ENCODE data around the gene CHFR. TPM values are rescaled to one million over a fixed set of nuclear protein-coding genes. Genes with fewer than 3 reads are reported as not detected.

The CHFR gene
- total and polyA plus RNA-seq, 2 of the 4 experiments (the other 2 are of a cell fraction): 13.4 to 35.3 TPM

GRCh38 chr12:132872975-132873421 is 14.4 kb downstream of the CHFR start:
- no peaks in the 10 kb centered on the region; the same call in 1 of the 2 replicates for H4K20me1 ChIP-seq (ENCODE audit: insufficient read depth, low read length)
- H3K18ac ChIP-seq (ENCODE audit: low read depth, low read length): no peak overlapping the region
- TF ChIP-seq MAFK (IDR thresholded peaks at IDR 0.05; ENCODE audit: low read depth, low read length) (no peak), RCOR1 (IDR thresholded peaks at IDR 0.05; ENCODE audit: insufficient replicate concordance, low read length) (no peak), BHLHE40 (IDR thresholded peaks at IDR 0.05; ENCODE audit: low read depth, low read length) (no peak), CHD1 (IDR thresholded peaks at IDR 0.05; ENCODE audit: low read depth, low read length) (no peak), CEBPB (IDR thresholded peaks at IDR 0.05; ENCODE audit: low read depth, low read length) (no peak), CTCF (conservative IDR thresholded peaks at IDR 0.05; ENCODE audit: low read depth, low read length) (no peak), NFE2L2 (IDR thresholded peaks at IDR 0.05; ENCODE audit: low read depth, low read length) (no peak), RFX5 (IDR thresholded peaks at IDR 0.05; ENCODE audit: low read depth, low read length) (no peak), RAD21 (IDR thresholded peaks at IDR 0.05; ENCODE audit: low read length) (no peak), FOS (IDR thresholded peaks at IDR 0.05; ENCODE audit: low read depth, low read length) (no peak), POLR2A (IDR thresholded peaks at IDR 0.05; ENCODE audit: low read depth, low read length) (no peak), MXI1 (IDR thresholded peaks at IDR 0.05; ENCODE audit: borderline replicate concordance, low read depth, low read length) (no peak), MAZ (IDR thresholded peaks at IDR 0.05; ENCODE audit: borderline replicate concordance, low read depth, low read length) (no peak), SMC3 (IDR thresholded peaks at IDR 0.05; ENCODE audit: low read depth, low read length) (no peak)
- TF ChIP-seq, protein P1, sequence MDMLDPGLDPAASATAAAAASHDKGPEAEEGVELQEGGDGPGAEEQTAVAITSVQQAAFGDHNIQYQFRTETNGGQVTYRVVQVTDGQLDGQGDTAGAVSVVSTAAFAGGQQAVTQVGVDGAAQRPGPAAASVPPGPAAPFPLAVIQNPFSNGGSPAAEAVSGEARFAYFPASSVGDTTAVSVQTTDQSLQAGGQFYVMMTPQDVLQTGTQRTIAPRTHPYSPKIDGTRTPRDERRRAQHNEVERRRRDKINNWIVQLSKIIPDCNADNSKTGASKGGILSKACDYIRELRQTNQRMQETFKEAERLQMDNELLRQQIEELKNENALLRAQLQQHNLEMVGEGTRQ (IDR thresholded peaks at IDR 0.05; ENCODE audit: low read depth, low read length): no peak
- TF ChIP-seq, protein P2, sequence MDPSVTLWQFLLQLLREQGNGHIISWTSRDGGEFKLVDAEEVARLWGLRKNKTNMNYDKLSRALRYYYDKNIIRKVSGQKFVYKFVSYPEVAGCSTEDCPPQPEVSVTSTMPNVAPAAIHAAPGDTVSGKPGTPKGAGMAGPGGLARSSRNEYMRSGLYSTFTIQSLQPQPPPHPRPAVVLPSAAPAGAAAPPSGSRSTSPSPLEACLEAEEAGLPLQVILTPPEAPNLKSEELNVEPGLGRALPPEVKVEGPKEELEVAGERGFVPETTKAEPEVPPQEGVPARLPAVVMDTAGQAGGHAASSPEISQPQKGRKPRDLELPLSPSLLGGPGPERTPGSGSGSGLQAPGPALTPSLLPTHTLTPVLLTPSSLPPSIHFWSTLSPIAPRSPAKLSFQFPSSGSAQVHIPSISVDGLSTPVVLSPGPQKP (IDR thresholded peaks at IDR 0.05; ENCODE audit: borderline replicate concordance, low read depth, low read length): no peak
- H2AFZ ChIP-seq (replicated peaks; ENCODE audit: low read length, poor library complexity): no peak overlapping the region
- no peak overlapping the region for H3K4me3 ChIP-seq (ENCODE audit: insufficient read depth, low read depth, low read length)
- no peak overlapping the region for H2AK9ac ChIP-seq (replicated peaks; ENCODE audit: low read depth, low read length, poor library complexity)
- no peak overlapping the region for H3K56ac ChIP-seq (ENCODE audit: extremely low read depth, insufficient read depth, low read length)
- no peak overlapping the region for H4K8ac ChIP-seq (ENCODE audit: low read depth in 2 of 2, low read length in 2 of 2)
- H3K79me1 ChIP-seq (ENCODE audit: low read depth in 1 of 2, low read length in 2 of 2): peaks cover 12 to 28% of the 10 kb centered on the region in 2 experiments
- peaks cover 64% of the 10 kb centered on the region for H3K36me3 ChIP-seq (ENCODE audit: control insufficient read depth, insufficient read depth, low read length)
- ChIA-PET POLR2A (ENCODE audit: unreplicated experiment) (no interaction called here), CTCF (no interaction called here)
- H2AK5ac ChIP-seq (ENCODE audit: low read depth, low read length): no peak overlapping the region
- H3K9ac ChIP-seq (ENCODE audit: low read depth, low read length): no peak overlapping the region
- H4K5ac ChIP-seq (ENCODE audit: low read depth, low read length): no peak overlapping the region
- H3K27me3 ChIP-seq (ENCODE audit: control insufficient read depth, insufficient read depth, low read length): no peaks in the 10 kb centered on the region
- no peak overlapping the region for H3K4ac ChIP-seq (ENCODE audit: low read depth, low read length)
- 88% methylated on average over 8 of the region's 12 CpGs; no CpG with 5 or more reads in 1 of the 2 experiments for WGBS, 2 experiments (ENCODE audit: extremely low coverage in 2 of 2, insufficient read length in 1 of 2)
- H3K9me3 ChIP-seq (ENCODE audit: control insufficient read depth, insufficient read depth, low read length): no peaks in the 10 kb centered on the region
- H3K23ac ChIP-seq (ENCODE audit: low read depth, low read length): no peak overlapping the region
- ATAC-seq (ENCODE audit: low read depth) (no peak), DNase-seq (no peak)
- no peak overlapping the region for H4K91ac ChIP-seq (ENCODE audit: insufficient read depth, low read depth, low read length)
- H2BK120ac ChIP-seq (ENCODE audit: low read depth, low read length): no peak overlapping the region
- no peaks in the 10 kb centered on the region; the same call in 1 of the 2 replicates for H3K9me1 ChIP-seq (ENCODE audit: insufficient read depth, low read length)
- in situ Hi-C loops (cut with MboI; ENCODE audit: low sequenced_read_pairs) (no loop called here), intact Hi-C loops (cut with micrococcal nuclease) (no loop called here), dilution Hi-C loops (cut with HindIII; ENCODE audit: low sequenced_read_pairs, unreplicated experiment) (no loop called here)
- no TSS peak for BruUV-seq (replicated peaks)
- H3K27ac ChIP-seq (ENCODE audit: insufficient read depth, low read length): no peak overlapping the region
- no peaks in the 10 kb centered on the region for H3K4me1 ChIP-seq (ENCODE audit: control insufficient read depth, insufficient read depth, low read length)
- H2BK20ac ChIP-seq (ENCODE audit: low read depth, low read length): no peak overlapping the region
- H2BK15ac ChIP-seq (ENCODE audit: low read depth, low read length): no peak overlapping the region
- no peak overlapping the region for H3K14ac ChIP-seq (replicated peaks; ENCODE audit: low read depth, low read length)
- H3K4me2 ChIP-seq (ENCODE audit: low read depth, low read length): no peak overlapping the region
- H2BK5ac ChIP-seq (ENCODE audit: low read depth, low read length, poor library complexity, severe bottlenecking): no peak overlapping the region
